GM23338 (cell line): ENCODE measurements around the gene EXD3. TPM values are rescaled to one million over a fixed set of nuclear protein-coding genes. Genes with fewer than 3 reads are reported as not detected.

Experiments used
- ATAC-seq: fragments of 200-7000 bp; cut with Tn5 transposase; 3 replicates; pipeline ENCODE4 v1.9.1; 2020
- DNase-seq: peaks from one replicate; pipeline ENCODE4 v3.0.0-alpha.2; 2015; ENCODE audit warnings: low spot score
- H2AFZ ChIP-seq: fragments of 200-600 bp; sonication (generic); 2 replicates; pipeline ENCODE4 v1.8.0; 2016; ENCODE audit warnings: antibody characterized with exemption, mild to moderate bottlenecking, moderate library complexity
- H3F3A ChIP-seq: fragments of 200-600 bp; sonication (generic); replicated peaks from 2 replicates; pipeline ENCODE4 v1.8.0; 2017; ENCODE audit warnings: antibody characterized with exemption, mixed run types, low read depth
- H3K27ac ChIP-seq: fragments of 200-600 bp; sonication (generic); 2 replicates; pipeline ENCODE4 v1.6.1; 2016; ENCODE audit warnings: low read depth
- H3K27me3 ChIP-seq: fragments of 200-600 bp; sonication (generic); 2 replicates; pipeline ENCODE4 v1.8.0; 2016; ENCODE audit warnings: mild to moderate bottlenecking, mixed run types, moderate library complexity; ENCODE audit not compliant: insufficient read depth
- H3K36me3 ChIP-seq: fragments of 200-600 bp; sonication (generic); 2 replicates; pipeline ENCODE4 v1.8.0; 2016; ENCODE audit warnings: mild to moderate bottlenecking; ENCODE audit not compliant: insufficient read depth
- H3K4me1 ChIP-seq: fragments of 200-600 bp; sonication (generic); 2 replicates; pipeline ENCODE4 v1.8.0; 2016; ENCODE audit warnings: mild to moderate bottlenecking, moderate library complexity; ENCODE audit not compliant: insufficient read depth
- H3K4me2 ChIP-seq: fragments of 200-600 bp; sonication (generic); 2 replicates; pipeline ENCODE4 v1.7.1; 2017; ENCODE audit warnings: mixed run types
- H3K4me3 ChIP-seq: fragments of 200-600 bp; sonication (generic); 2 replicates; pipeline ENCODE4 v1.6.1; 2016; ENCODE audit warnings: mixed run types
- H3K79me2 ChIP-seq: fragments of 200-600 bp; sonication (generic); replicated peaks from 2 replicates; pipeline ENCODE4 v1.8.0; 2017; ENCODE audit warnings: mild to moderate bottlenecking; ENCODE audit not compliant: insufficient read depth
- H3K9me2 ChIP-seq: fragments of 200-600 bp; sonication (generic); 2 replicates; pipeline ENCODE4 v1.8.0; 2017; ENCODE audit not compliant: insufficient read depth
- H4K20me1 ChIP-seq: fragments of 200-600 bp; sonication (generic); replicated peaks from 2 replicates; pipeline ENCODE4 v1.8.0; 2017; ENCODE audit warnings: mild to moderate bottlenecking; ENCODE audit not compliant: insufficient read depth
- H3K27ac Mint-ChIP-seq: 2 replicates; pipeline ENCODE4 v1.8.0; 2020; ENCODE audit warnings: inconsistent platforms, mild to moderate bottlenecking, moderate library complexity, mixed read lengths
- H3K27me3 Mint-ChIP-seq: 3 replicates; pipeline ENCODE4 v1.8.0; 2022; ENCODE audit warnings: low read depth, mild to moderate bottlenecking, moderate library complexity, mixed read lengths, inconsistent platforms; ENCODE audit not compliant: insufficient read depth, poor library complexity
- H3K36me3 Mint-ChIP-seq: 3 replicates; pipeline ENCODE4 v1.8.0; 2021; ENCODE audit warnings: low read depth, mild to moderate bottlenecking, inconsistent platforms, moderate library complexity, mixed read lengths
- H3K4me1 Mint-ChIP-seq: 3 replicates; pipeline ENCODE4 v1.8.0; 2020; ENCODE audit warnings: mild to moderate bottlenecking, inconsistent platforms, mixed read lengths
- H3K4me3 Mint-ChIP-seq: 3 replicates; pipeline ENCODE4 v1.8.0; 2021; ENCODE audit warnings: moderate library complexity, mild to moderate bottlenecking, inconsistent platforms, mixed read lengths
- H3K9me3 Mint-ChIP-seq: 3 replicates; pipeline ENCODE4 v1.8.0; 2020; ENCODE audit warnings: moderate library complexity, mild to moderate bottlenecking, inconsistent platforms, mixed read lengths
- EZH2 ChIP-seq: fragments of 200-600 bp; sonication (generic); IDR thresholded peaks from one replicate; pipeline ENCODE4 v1.8.0; 2017; ENCODE audit warnings: antibody characterized with exemption, mild to moderate bottlenecking, low read depth; ENCODE audit not compliant: unreplicated experiment
- JUNB ChIP-seq: IDR thresholded peaks from one replicate; pipeline ENCODE4 v1.6.1; 2016; ENCODE audit warnings: antibody characterized with exemption; ENCODE audit not compliant: unreplicated experiment
- NANOG ChIP-seq: IDR thresholded peaks from 2 replicates; pipeline ENCODE4 v1.6.1; 2016; ENCODE audit warnings: antibody characterized with exemption, borderline replicate concordance
- POLR2AphosphoS5 ChIP-seq: IDR thresholded peaks from 2 replicates; pipeline ENCODE4 v1.6.1; 2016; ENCODE audit warnings: antibody characterized with exemption, low read depth
- ZNF331 ChIP-seq: fragments of 250-450 bp; sonication (Bioruptor Pico); IDR thresholded peaks from 2 replicates; pipeline ENCODE4 v1.5.0; 2020; ENCODE audit warnings: low read depth, mild to moderate bottlenecking, moderate library complexity
- polyA plus RNA-seq: library from polyadenylated mRNA; unstranded; fragments of >200 nt; fragmentation: Nextera tagmentation; extraction: Ambion mirVana; gene quantifications from 2 replicates; pipeline ENCODE4 v1.2.1, GENCODE V29; 2016
- total RNA-seq: library from RNA; depleted of rRNA; stranded (reverse); fragments of >200 nt; shearing (Covaris generic); gene quantifications from 2 replicates; pipeline ENCODE4 v1.2.3, GENCODE V29; 2014
- TF ChIP-seq, protein P1 (sequence below): fragments of 250-450 bp; sonication (Bioruptor Pico); IDR thresholded peaks from 2 replicates; pipeline ENCODE4 v1.5.0; 2020; ENCODE audit warnings: mild to moderate bottlenecking, moderate library complexity
- TF ChIP-seq, protein P2 (sequence below), 2 experiments: fragments of 200-600 bp in 1 of 2; sonication (generic) in 1 of 2; conservative IDR thresholded peaks; 2 replicates each; pipeline versions ENCODE4 v1.5.1 to v1.6.1; 2016 to 2017; ENCODE audit warnings: antibody characterized with exemption in 2 of 2, low read depth in 2 of 2, mild to moderate bottlenecking in 2 of 2, moderate library complexity in 1 of 2

The EXD3 gene
- total and polyA plus RNA-seq, 2 experiments from 2014 or later = 3.6 to 9.7 TPM

- TF ChIP-seq, protein P1, sequence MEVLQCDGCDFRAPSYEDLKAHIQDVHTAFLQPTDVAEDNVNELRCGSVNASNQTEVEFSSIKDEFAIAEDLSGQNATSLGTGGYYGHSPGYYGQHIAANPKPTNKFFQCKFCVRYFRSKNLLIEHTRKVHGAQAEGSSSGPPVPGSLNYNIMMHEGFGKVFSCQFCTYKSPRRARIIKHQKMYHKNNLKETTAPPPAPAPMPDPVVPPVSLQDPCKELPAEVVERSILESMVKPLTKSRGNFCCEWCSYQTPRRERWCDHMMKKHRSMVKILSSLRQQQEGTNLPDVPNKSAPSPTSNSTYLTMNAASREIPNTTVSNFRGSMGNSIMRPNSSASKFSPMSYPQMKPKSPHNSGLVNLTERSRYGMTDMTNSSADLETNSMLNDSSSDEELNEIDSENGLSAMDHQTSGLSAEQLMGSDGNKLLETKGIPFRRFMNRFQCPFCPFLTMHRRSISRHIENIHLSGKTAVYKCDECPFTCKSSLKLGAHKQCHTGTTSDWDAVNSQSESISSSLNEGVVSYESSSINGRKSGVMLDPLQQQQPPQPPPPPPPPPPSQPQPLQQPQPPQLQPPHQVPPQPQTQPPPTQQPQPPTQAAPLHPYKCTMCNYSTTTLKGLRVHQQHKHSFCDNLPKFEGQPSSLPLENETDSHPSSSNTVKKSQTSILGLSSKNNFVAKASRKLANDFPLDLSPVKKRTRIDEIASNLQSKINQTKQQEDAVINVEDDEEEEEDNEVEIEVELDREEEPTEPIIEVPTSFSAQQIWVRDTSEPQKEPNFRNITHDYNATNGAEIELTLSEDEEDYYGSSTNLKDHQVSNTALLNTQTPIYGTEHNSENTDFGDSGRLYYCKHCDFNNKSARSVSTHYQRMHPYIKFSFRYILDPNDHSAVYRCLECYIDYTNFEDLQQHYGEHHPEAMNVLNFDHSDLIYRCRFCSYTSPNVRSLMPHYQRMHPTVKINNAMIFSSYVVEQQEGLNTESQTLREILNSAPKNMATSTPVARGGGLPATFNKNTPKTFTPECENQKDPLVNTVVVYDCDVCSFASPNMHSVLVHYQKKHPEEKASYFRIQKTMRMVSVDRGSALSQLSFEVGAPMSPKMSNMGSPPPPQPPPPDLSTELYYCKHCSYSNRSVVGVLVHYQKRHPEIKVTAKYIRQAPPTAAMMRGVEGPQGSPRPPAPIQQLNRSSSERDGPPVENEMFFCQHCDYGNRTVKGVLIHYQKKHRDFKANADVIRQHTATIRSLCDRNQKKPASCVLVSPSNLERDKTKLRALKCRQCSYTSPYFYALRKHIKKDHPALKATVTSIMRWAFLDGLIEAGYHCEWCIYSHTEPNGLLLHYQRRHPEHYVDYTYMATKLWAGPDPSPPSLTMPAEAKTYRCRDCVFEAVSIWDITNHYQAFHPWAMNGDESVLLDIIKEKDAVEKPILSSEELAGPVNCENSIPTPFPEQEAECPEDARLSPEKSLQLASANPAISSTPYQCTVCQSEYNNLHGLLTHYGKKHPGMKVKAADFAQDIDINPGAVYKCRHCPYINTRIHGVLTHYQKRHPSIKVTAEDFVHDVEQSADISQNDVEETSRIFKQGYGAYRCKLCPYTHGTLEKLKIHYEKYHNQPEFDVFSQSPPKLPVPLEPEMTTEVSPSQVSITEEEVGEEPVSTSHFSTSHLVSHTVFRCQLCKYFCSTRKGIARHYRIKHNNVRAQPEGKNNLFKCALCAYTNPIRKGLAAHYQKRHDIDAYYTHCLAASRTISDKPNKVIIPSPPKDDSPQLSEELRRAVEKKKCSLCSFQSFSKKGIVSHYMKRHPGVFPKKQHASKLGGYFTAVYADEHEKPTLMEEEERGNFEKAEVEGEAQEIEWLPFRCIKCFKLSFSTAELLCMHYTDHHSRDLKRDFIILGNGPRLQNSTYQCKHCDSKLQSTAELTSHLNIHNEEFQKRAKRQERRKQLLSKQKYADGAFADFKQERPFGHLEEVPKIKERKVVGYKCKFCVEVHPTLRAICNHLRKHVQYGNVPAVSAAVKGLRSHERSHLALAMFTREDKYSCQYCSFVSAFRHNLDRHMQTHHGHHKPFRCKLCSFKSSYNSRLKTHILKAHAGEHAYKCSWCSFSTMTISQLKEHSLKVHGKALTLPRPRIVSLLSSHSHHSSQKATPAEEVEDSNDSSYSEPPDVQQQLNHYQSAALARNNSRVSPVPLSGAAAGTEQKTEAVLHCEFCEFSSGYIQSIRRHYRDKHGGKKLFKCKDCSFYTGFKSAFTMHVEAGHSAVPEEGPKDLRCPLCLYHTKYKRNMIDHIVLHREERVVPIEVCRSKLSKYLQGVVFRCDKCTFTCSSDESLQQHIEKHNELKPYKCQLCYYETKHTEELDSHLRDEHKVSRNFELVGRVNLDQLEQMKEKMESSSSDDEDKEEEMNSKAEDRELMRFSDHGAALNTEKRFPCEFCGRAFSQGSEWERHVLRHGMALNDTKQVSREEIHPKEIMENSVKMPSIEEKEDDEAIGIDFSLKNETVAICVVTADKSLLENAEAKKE (CRISPR knock-in tag) = no peak
- TF ChIP-seq JUNB (no peak), ZNF331 (CRISPR knock-in tag) (no peak), NANOG (no peak)
- TF ChIP-seq, protein P2, sequence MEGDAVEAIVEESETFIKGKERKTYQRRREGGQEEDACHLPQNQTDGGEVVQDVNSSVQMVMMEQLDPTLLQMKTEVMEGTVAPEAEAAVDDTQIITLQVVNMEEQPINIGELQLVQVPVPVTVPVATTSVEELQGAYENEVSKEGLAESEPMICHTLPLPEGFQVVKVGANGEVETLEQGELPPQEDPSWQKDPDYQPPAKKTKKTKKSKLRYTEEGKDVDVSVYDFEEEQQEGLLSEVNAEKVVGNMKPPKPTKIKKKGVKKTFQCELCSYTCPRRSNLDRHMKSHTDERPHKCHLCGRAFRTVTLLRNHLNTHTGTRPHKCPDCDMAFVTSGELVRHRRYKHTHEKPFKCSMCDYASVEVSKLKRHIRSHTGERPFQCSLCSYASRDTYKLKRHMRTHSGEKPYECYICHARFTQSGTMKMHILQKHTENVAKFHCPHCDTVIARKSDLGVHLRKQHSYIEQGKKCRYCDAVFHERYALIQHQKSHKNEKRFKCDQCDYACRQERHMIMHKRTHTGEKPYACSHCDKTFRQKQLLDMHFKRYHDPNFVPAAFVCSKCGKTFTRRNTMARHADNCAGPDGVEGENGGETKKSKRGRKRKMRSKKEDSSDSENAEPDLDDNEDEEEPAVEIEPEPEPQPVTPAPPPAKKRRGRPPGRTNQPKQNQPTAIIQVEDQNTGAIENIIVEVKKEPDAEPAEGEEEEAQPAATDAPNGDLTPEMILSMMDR (conservative IDR thresholded peaks at IDR 0.05; ENCODE audit: low read depth in 2 of 2) = no peak
These were observed 34.2 kb downstream of the EXD3 start (continued) for GRCh38 chr9:137388589-137389427.

DNA sequence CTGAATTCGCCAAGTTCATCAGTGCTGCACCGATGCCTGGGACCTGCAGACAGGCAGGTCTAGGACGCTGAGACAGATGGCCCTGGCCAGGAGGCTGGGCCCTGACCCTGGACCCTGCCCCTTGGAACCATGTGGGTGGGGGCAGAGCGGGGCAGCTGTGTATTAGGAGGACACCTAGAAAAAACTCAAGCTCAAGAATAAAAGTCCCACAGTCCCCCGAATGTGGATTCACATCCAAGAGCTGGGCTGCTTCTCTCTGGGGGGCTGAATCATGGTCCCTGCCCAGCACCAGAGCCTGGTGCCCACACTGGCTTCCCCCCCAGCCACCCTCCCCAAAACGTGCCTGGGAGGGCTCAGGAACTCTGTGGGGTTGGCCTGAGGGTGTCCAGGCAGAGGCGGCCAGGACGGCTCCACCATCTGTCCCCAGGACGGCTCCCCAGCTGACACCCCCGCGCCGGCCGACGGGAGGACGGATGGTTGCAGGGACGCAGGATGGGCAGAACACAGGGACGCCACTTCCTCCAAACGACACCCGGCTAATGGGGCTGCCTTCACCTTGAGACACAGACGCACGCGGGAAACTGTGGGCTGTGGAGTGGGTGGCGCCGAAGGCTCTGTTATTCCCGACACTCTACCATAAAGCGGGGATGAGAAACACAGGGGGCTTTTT is 34.9 kb downstream of the EXD3 start:
- ATAC-seq = no peak
- H3K27me3 Mint-ChIP-seq = peaks cover 4% of the 10 kb centered on the region
- H4K20me1 ChIP-seq = no peaks in the 10 kb centered on the region
- H3K27ac ChIP-seq = no peak overlapping the region
- no peak overlapping the region for H3K4me3 ChIP-seq
- no peak overlapping the region for H3K4me3 Mint-ChIP-seq
- H3K36me3 Mint-ChIP-seq = no peaks in the 10 kb centered on the region
- no peaks in the 10 kb centered on the region for H3K4me1 Mint-ChIP-seq
- no peak for DNase-seq
- H3K36me3 ChIP-seq = no peaks in the 10 kb centered on the region
- H3K9me3 Mint-ChIP-seq = no peaks in the 10 kb centered on the region
- H3K27ac Mint-ChIP-seq = no peak overlapping the region
- H2AFZ ChIP-seq = no peak overlapping the region
- H3K27me3 ChIP-seq = no peaks in the 10 kb centered on the region
- H3K4me2 ChIP-seq = no peak overlapping the region
- H3K4me1 ChIP-seq = no peaks in the 10 kb centered on the region
- no peaks in the 10 kb centered on the region for H3K79me2 ChIP-seq
- H3F3A ChIP-seq = no peaks in the 10 kb centered on the region
- no peaks in the 10 kb centered on the region for H3K9me2 ChIP-seq
- TF ChIP-seq, protein P2 (conservative IDR thresholded peaks at IDR 0.05; ENCODE audit: low read depth in 2 of 2) = no peak
- TF ChIP-seq EZH2 (no peak), POLR2AphosphoS5 (no peak)
